Endothelial cell of umbilical vein (primary cell): ENCODE measurements around the gene UPK3A. TPM values are rescaled to one million over a fixed set of nuclear protein-coding genes. Genes with fewer than 3 reads are reported as not detected.

Source experiments
- BruUV-seq: library from RNA; stranded (reverse); fragments of 400-500 nt; replicated peaks from 2 replicates; lab custom pipeline; 2021; lab: Mats Ljungman, UMichigan
- CTCF ChIA-PET: fragments of 300-600, 350-600 bp; sonication (Branson Sonifier 250); formaldehyde crosslinking; loops from one replicate; lab custom pipeline; 2021; ENCODE audit warnings: antibody characterized with exemption, inconsistent platforms; lab: Charles Lee
- POLR2A ChIA-PET: fragments of 300-600, 350-600 bp; sonication (Branson Sonifier 250); formaldehyde crosslinking; loops from one replicate; lab custom pipeline; 2021; ENCODE audit warnings: antibody characterized with exemption, inconsistent platforms; lab: Charles Lee
- DNase-seq: peaks from one replicate; pipeline ENCODE4 v3.0.0-alpha.2; 2011; ENCODE audit warnings: low read depth, low spot score
- FAIRE-seq: peaks from 2 replicates; lab custom pipeline; 2011; peaks lifted over from hg19 to GRCh38; lab: Jason Lieb, UNC
- H2AFZ ChIP-seq: 2 replicates; pipeline ENCODE4 v1.6.0; 2012; ENCODE audit warnings: low read depth, low read length, control low read depth, inconsistent platforms
- H3K27ac ChIP-seq: 2 replicates; pipeline ENCODE4 v1.5.1; 2011; ENCODE audit warnings: low read depth, mild to moderate bottlenecking, control low read depth, low read length, moderate library complexity; ENCODE audit not compliant: insufficient read depth
- H3K27me3 ChIP-seq, 2 experiments: 2 replicates each; pipeline versions ENCODE4 v1.6.0 to v1.6.1; 2011; ENCODE audit warnings: low read length in 2 of 2, mixed read lengths in 1 of 2; ENCODE audit not compliant: control insufficient read depth in 2 of 2, insufficient read depth in 2 of 2
- H3K36me3 ChIP-seq, 2 experiments: 2 replicates in 1 of 2; 3 replicates in 1 of 2; pipeline ENCODE4 v1.5.1; 2011; ENCODE audit warnings: low read length in 2 of 2, mild to moderate bottlenecking in 1 of 2, moderate library complexity in 1 of 2; ENCODE audit not compliant: control insufficient read depth in 2 of 2, insufficient read depth in 2 of 2; ENCODE audit errors: extremely low read depth in 1 of 2
- H3K4me1 ChIP-seq: 3 replicates; pipeline ENCODE4 v1.5.1; 2011; ENCODE audit warnings: mild to moderate bottlenecking, low read length; ENCODE audit not compliant: control insufficient read depth, insufficient read depth; ENCODE audit errors: extremely low read depth
- H3K4me2 ChIP-seq: 2 replicates; pipeline ENCODE4 v1.6.1; 2011; ENCODE audit warnings: low read length, control low read depth, mixed read lengths; ENCODE audit not compliant: insufficient read depth
- H3K4me3 ChIP-seq, 3 experiments: fragments of 200-600 bp in 1 of 3; sonication (generic), shearing (Covaris generic) in 1 of 3; replicated peaks in 1 of 3; 2 replicates each; pipeline ENCODE4 v1.5.1; 2011 to 2016; ENCODE audit warnings: control low read depth in 3 of 3, low read length in 3 of 3, mild to moderate bottlenecking in 2 of 3, inconsistent platforms in 1 of 3, low read depth in 1 of 3, moderate library complexity in 1 of 3; ENCODE audit not compliant: insufficient read depth in 1 of 3
- H3K79me2 ChIP-seq: 2 replicates; pipeline ENCODE4 v1.6.0; 2012; ENCODE audit warnings: low read length, inconsistent platforms; ENCODE audit not compliant: control insufficient read depth, insufficient read depth
- H3K9ac ChIP-seq: replicated peaks from 2 replicates; pipeline ENCODE3; 2011; ENCODE audit warnings: low read length, control low read depth; ENCODE audit not compliant: insufficient read depth; ENCODE audit errors: extremely low read depth
- H3K9me1 ChIP-seq: replicated peaks from 3 replicates; pipeline ENCODE4 v1.6.0; 2011; ENCODE audit warnings: mild to moderate bottlenecking, low read length; ENCODE audit not compliant: control insufficient read depth, insufficient read depth; ENCODE audit errors: extremely low read depth
- H3K9me3 ChIP-seq: replicated peaks from 2 replicates; pipeline ENCODE4 v1.5.1; 2012; ENCODE audit warnings: low read length, inconsistent platforms; ENCODE audit not compliant: control insufficient read depth, insufficient read depth
- H4K20me1 ChIP-seq: replicated peaks from 2 replicates; pipeline ENCODE3; 2011; ENCODE audit warnings: mild to moderate bottlenecking, low read length; ENCODE audit not compliant: control insufficient read depth, insufficient read depth; ENCODE audit errors: extremely low read depth
- EZH2 ChIP-seq: IDR thresholded peaks from 2 replicates; pipeline ENCODE4 v1.6.1; 2012; ENCODE audit warnings: borderline replicate concordance, low read depth, mild to moderate bottlenecking, moderate library complexity, low read length, inconsistent platforms; ENCODE audit not compliant: severe bottlenecking
- FOS ChIP-seq: IDR thresholded peaks from 2 replicates; pipeline ENCODE4 v1.6.1; 2011; ENCODE audit warnings: mild to moderate bottlenecking, low read length, moderate library complexity, borderline replicate concordance; ENCODE audit not compliant: insufficient read depth
- GATA2 ChIP-seq: IDR thresholded peaks from 2 replicates; pipeline ENCODE4 v1.7.0; 2011; ENCODE audit warnings: low read depth, mild to moderate bottlenecking, moderate library complexity, mixed read lengths, low read length; ENCODE audit not compliant: insufficient read length, insufficient read depth
- JUN ChIP-seq: IDR thresholded peaks from 2 replicates; pipeline ENCODE4 v1.6.1; 2011; ENCODE audit warnings: borderline replicate concordance, low read depth; ENCODE audit not compliant: insufficient read length, insufficient read depth
- MYC ChIP-seq: IDR thresholded peaks from one replicate; pipeline ENCODE4 v1.6.1; 2011; ENCODE audit warnings: mild to moderate bottlenecking, low read depth, low read length
- POLR2A ChIP-seq: IDR thresholded peaks from 2 replicates; pipeline ENCODE4 v1.6.1; 2012; ENCODE audit warnings: low read depth, mild to moderate bottlenecking, control low read depth, low read length
- POLR2AphosphoS5 ChIP-seq: IDR thresholded peaks from 2 replicates; pipeline ENCODE4 v1.6.1; 2012; ENCODE audit warnings: low read depth, mild to moderate bottlenecking, control low read depth, low read length, moderate library complexity; ENCODE audit not compliant: insufficient read depth
- dilution Hi-C: fragments of 300-500 bp; cut with MboI; formaldehyde crosslinking; loops from one replicate; pipeline ENCODE4 v1.15.0; 2019; ENCODE audit warnings: low sequenced_read_pairs; ENCODE audit not compliant: extremely low pct_ligation_motif_present
- intact Hi-C: fragments of 100-400 bp; cut with micrococcal nuclease; formaldehyde crosslinking; loops from one replicate; pipeline ENCODE4 v1.10.0; 2022
- polyA plus RNA-seq, 4 experiments: library from polyadenylated mRNA; depleted of rRNA in 3 of 4; stranded (reverse) in 3 of 4; unstranded in 1 of 4; fragments of >200 nt; gene quantifications; 2 replicates each; pipeline versions ENCODE4 v1.2.1 to v1.2.3, GENCODE V29; 2011 to 2012; ENCODE audit warnings: missing spikeins in 1 of 4
- total RNA-seq: library from RNA; stranded (reverse); gene quantifications from 2 replicates; pipeline ENCODE4 v1.2.3, GENCODE V29; 2021
- TF ChIP-seq, protein P1 (sequence below), 2 donors: IDR thresholded peaks; 1 replicate in 1 of 2; 2 replicates in 1 of 2; pipeline ENCODE4 v1.5.1; 2011; ENCODE audit warnings: low read length in 2 of 2, mild to moderate bottlenecking in 2 of 2, moderate library complexity in 2 of 2, control low read depth in 1 of 2, inconsistent platforms in 1 of 2, low read depth in 1 of 2; ENCODE audit not compliant: insufficient read depth in 1 of 2; ENCODE audit errors: extremely low read depth in 1 of 2
- TF ChIP-seq, protein P2 (sequence below): IDR thresholded peaks from 2 replicates; pipeline ENCODE4 v1.6.1; 2011; ENCODE audit not compliant: insufficient read depth, insufficient read length

The UPK3A gene
- total and polyA plus RNA-seq, 2 donors (not counting 3 experiments of a cell fraction or from before 2014, with no cell fraction given), result not detected

GRCh38 chr22:45261407-45262088, 23.2 kb upstream of the UPK3A start:
- H3K4me1 ChIP-seq, result no peaks in the 10 kb centered on the region
- no peak overlapping the region for H3K4me3 ChIP-seq
- H3K79me2 ChIP-seq, result no peaks in the 10 kb centered on the region
- H3K27ac ChIP-seq, result no peak overlapping the region
- dilution Hi-C loops, result no loop called here
- FAIRE-seq, result no peak
- ChIA-PET POLR2A (no interaction called here), CTCF (interaction anchor here (0.9 to 2.2 kb wide), 7 partner anchors 15 to 253 kb away, joined by 3 to 9 read pairs (median 5); partner anchors contain the start of gene NUP50)
- TF ChIP-seq, protein P1, sequence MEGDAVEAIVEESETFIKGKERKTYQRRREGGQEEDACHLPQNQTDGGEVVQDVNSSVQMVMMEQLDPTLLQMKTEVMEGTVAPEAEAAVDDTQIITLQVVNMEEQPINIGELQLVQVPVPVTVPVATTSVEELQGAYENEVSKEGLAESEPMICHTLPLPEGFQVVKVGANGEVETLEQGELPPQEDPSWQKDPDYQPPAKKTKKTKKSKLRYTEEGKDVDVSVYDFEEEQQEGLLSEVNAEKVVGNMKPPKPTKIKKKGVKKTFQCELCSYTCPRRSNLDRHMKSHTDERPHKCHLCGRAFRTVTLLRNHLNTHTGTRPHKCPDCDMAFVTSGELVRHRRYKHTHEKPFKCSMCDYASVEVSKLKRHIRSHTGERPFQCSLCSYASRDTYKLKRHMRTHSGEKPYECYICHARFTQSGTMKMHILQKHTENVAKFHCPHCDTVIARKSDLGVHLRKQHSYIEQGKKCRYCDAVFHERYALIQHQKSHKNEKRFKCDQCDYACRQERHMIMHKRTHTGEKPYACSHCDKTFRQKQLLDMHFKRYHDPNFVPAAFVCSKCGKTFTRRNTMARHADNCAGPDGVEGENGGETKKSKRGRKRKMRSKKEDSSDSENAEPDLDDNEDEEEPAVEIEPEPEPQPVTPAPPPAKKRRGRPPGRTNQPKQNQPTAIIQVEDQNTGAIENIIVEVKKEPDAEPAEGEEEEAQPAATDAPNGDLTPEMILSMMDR (IDR thresholded peaks at IDR 0.05; ENCODE audit: extremely low read depth in 1 of 2, insufficient read depth in 1 of 2, low read depth in 1 of 2, low read length in 2 of 2), result no peak
- no peak for TF ChIP-seq JUN
- TF ChIP-seq EZH2, result no peak
- TF ChIP-seq, protein P2, sequence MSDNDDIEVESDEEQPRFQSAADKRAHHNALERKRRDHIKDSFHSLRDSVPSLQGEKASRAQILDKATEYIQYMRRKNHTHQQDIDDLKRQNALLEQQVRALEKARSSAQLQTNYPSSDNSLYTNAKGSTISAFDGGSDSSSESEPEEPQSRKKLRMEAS, result no peak
- TF ChIP-seq POLR2AphosphoS5, result no peak
- TF ChIP-seq POLR2A, result no peak
- TF ChIP-seq FOS, result no peak
- TF ChIP-seq GATA2, result no peak
- no peak for TF ChIP-seq MYC
- H3K9me1 ChIP-seq, result no peaks in the 10 kb centered on the region
- H3K9ac ChIP-seq, result no peak overlapping the region
- H4K20me1 ChIP-seq, result no peaks in the 10 kb centered on the region
- DNase-seq, result no peak
- H3K36me3 ChIP-seq, result no peaks in the 10 kb centered on the region
- H3K27me3 ChIP-seq, result peaks cover 0 to 5% of the 10 kb centered on the region in 2 experiments
- no peak overlapping the region for H2AFZ ChIP-seq
- intact Hi-C loops, result loop anchor here (2.0 to 5.0 kb wide), 3 partner anchors 15 to 441 kb away; partner anchors contain the start of gene NUP50
- no TSS peak for BruUV-seq
- H3K9me3 ChIP-seq, result no peaks in the 10 kb centered on the region
- H3K4me2 ChIP-seq, result no peak overlapping the region
